ENCODE measurements around the gene MFNG. TPM values are rescaled to one million over a fixed set of nuclear protein-coding genes. Genes with fewer than 3 reads are reported as not detected.

Gene MFNG
- total and polyA plus RNA-seq, 2 experiments from 2014 or later, result 3.3 TPM

- Histone ChIP-seq H2AFZ (no peak overlapping the region), H3K27me3 (no peaks in the 10 kb centered on the region), H3K9me3 (ENCODE audit: low read depth) (no peaks in the 10 kb centered on the region), H3K9me2 (replicated peaks; ENCODE audit: insufficient read depth) (no peaks in the 10 kb centered on the region), H3K4me1 (ENCODE audit: insufficient read depth) (peaks cover 7% of the 10 kb centered on the region), H3K4me3 (no peak overlapping the region), H3K4me2 (no peak overlapping the region), H4K20me1 (ENCODE audit: insufficient read depth, poor library complexity, severe bottlenecking) (no peaks in the 10 kb centered on the region), H3K27ac (no peak overlapping the region), H3K36me3 (replicated peaks; ENCODE audit: insufficient read depth, low read depth) (no peaks in the 10 kb centered on the region), H3K79me2 (no peaks in the 10 kb centered on the region)
- TF ChIP-seq EZH2phosphoT487 (IDR thresholded peaks at IDR 0.05; ENCODE audit: low read depth, severe bottlenecking, unreplicated experiment) (no peak), EZH2 (IDR thresholded peaks at IDR 0.05; ENCODE audit: borderline replicate concordance) (no peak)
- TF ChIP-seq, protein P1, sequence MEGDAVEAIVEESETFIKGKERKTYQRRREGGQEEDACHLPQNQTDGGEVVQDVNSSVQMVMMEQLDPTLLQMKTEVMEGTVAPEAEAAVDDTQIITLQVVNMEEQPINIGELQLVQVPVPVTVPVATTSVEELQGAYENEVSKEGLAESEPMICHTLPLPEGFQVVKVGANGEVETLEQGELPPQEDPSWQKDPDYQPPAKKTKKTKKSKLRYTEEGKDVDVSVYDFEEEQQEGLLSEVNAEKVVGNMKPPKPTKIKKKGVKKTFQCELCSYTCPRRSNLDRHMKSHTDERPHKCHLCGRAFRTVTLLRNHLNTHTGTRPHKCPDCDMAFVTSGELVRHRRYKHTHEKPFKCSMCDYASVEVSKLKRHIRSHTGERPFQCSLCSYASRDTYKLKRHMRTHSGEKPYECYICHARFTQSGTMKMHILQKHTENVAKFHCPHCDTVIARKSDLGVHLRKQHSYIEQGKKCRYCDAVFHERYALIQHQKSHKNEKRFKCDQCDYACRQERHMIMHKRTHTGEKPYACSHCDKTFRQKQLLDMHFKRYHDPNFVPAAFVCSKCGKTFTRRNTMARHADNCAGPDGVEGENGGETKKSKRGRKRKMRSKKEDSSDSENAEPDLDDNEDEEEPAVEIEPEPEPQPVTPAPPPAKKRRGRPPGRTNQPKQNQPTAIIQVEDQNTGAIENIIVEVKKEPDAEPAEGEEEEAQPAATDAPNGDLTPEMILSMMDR (IDR thresholded peaks at IDR 0.05; ENCODE audit: poor library complexity), result no peak
- whole genome bisulfite sequencing (ENCODE audit: low lambda C conversion rate, missing lambda C conversion rate), result 91% methylated on average over 12 of the region's 12 CpGs
- DNase-seq (ENCODE audit: low spot score), result no peak
Measured at GRCh38 chr22:37526376-37526775, 40.2 kb upstream of the MFNG start.

DNA sequence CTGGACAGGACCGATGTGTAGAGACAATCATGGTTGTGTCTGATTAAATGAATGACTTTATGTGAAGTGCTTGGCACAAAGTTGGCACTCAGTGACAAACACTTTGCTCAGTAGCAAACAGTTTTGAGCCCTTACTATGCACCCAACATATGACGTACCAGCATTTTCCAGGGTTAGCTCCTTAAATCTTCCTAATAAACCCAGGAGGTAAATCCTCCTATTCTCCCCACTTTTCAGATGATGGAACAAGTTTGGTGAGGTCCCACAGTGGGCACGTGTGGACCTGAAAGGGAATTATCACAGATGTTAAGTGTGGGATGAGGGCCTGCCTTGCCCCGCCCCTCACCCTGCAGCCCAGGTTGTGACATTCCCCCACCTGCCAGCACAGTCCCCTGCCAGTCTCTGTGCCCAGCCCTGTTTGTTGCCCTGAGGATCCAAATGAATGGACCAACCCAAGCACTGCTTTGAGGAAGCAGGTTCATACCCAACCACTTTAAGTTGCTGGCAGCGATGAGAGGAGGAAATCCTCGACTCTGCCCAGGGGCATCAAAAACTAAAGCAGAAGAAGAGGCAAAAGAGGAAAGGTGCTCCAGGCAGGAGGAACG is 39.7 kb upstream of the MFNG start:
- Histone ChIP-seq H3K4me3 (no peak overlapping the region), H3K27ac (no peak overlapping the region), H3K27me3 (no peaks in the 10 kb centered on the region), H3K9me3 (ENCODE audit: low read depth) (no peaks in the 10 kb centered on the region), H3K36me3 (replicated peaks; ENCODE audit: insufficient read depth, low read depth) (no peaks in the 10 kb centered on the region), H3K4me1 (ENCODE audit: insufficient read depth) (peaks cover 7% of the 10 kb centered on the region), H2AFZ (no peak overlapping the region), H3K79me2 (no peaks in the 10 kb centered on the region), H3K9me2 (replicated peaks; ENCODE audit: insufficient read depth) (no peaks in the 10 kb centered on the region), H4K20me1 (ENCODE audit: insufficient read depth, poor library complexity, severe bottlenecking) (no peaks in the 10 kb centered on the region), H3K4me2 (no peak overlapping the region)
- WGBS (ENCODE audit: low lambda C conversion rate, missing lambda C conversion rate), result 89% methylated on average over 7 of the region's 7 CpGs
- DNase-seq (ENCODE audit: low spot score), result no peak
- TF ChIP-seq EZH2 (IDR thresholded peaks at IDR 0.05; ENCODE audit: borderline replicate concordance), result no peak
- no peak for TF ChIP-seq EZH2phosphoT487 (IDR thresholded peaks at IDR 0.05; ENCODE audit: low read depth, severe bottlenecking, unreplicated experiment)
- TF ChIP-seq, protein P1 (IDR thresholded peaks at IDR 0.05; ENCODE audit: poor library complexity), result no peak

- Histone ChIP-seq H3K4me1 (ENCODE audit: insufficient read depth) (peaks cover 7% of the 10 kb centered on the region), H3K4me3 (no peak overlapping the region), H3K9me2 (replicated peaks; ENCODE audit: insufficient read depth) (no peaks in the 10 kb centered on the region), H3K27me3 (no peaks in the 10 kb centered on the region), H3K9me3 (ENCODE audit: low read depth) (no peaks in the 10 kb centered on the region), H3K36me3 (replicated peaks; ENCODE audit: insufficient read depth, low read depth) (no peaks in the 10 kb centered on the region), H3K79me2 (no peaks in the 10 kb centered on the region), H2AFZ (no peak overlapping the region), H4K20me1 (ENCODE audit: insufficient read depth, poor library complexity, severe bottlenecking) (no peaks in the 10 kb centered on the region), H3K27ac (no peak overlapping the region), H3K4me2 (no peak overlapping the region)
- DNase-seq (ENCODE audit: low spot score), result peak; percentile 68
- WGBS (ENCODE audit: low lambda C conversion rate, missing lambda C conversion rate), result 56% methylated on average over 10 of the region's 10 CpGs
- TF ChIP-seq, protein P1 (IDR thresholded peaks at IDR 0.05; ENCODE audit: poor library complexity), result no peak
- TF ChIP-seq EZH2 (IDR thresholded peaks at IDR 0.05; ENCODE audit: borderline replicate concordance) (no peak), EZH2phosphoT487 (IDR thresholded peaks at IDR 0.05; ENCODE audit: low read depth, severe bottlenecking, unreplicated experiment) (no peak)
Measured at GRCh38 chr22:37525073-37525745, 39.0 kb upstream of the MFNG start.

All from hepatocyte (in vitro differentiated cells).